GM19452 (cell line): ENCODE data around the gene GIMAP6.
"Not testable (repeated sequence)": the region's sequence is repeated elsewhere in the genome, so short reads cannot be mapped to it uniquely, and the experiment has no call there.

ENCODE experiments used
- ATAC-seq: cut with Tn5 transposase; IDR thresholded peaks from one replicate; pipeline ENCODE4 v1.9.1; 2021; ENCODE audit not compliant: unreplicated experiment

GIMAP6 gene

DNA sequence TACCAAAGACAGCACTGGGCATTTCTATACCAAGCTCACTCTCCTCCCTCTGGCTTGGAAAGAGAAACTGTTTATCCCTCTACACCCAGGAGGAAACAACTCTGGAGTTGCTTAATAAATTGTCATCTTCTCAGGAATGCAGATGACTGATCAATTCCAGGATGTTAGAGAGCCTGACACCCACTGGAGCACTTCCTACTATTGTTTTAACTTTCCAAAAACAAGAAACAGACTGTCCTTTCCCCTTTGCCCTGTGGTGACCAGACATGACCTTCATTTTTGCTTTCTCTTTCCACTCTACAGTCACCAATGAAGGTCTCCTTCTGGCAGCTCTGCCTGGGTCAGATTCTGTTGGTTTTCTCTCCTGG lies 45.4 kb downstream of the GIMAP6 start:
- no peak for ATAC-seq

DNA sequence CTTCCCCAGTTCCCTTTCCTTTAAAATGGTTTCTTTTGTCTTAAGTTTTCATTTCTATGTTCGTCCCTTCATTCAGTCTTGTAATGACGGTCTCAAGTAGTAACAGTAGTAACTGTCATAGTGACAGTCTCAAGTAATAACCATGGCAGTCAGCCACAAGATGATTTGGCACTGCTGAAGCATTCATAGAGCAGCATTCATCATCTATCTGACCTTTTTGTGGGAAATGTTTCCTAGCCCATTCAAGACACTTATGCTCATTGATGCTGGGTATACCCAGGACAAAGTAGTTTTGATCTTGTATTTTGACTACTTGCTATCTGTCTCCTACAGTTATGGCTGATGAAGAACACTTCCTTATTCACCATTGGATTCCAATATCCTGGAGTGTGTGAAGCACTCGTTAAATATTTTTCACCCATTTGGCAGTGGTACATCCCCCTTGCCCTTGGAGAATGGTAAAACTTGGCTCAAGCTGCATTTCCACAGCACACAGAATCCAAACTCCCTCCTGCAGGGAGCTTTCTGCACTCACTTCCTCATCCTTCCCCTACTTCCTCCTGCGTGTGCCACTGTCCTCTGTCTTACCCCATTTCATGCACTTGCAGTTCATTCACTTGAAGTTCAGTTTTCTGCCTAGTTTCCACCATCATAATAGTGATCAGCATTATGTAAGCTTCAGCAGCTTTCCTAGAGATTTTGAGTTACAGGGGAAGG lies 46.0 kb downstream of the GIMAP6 start:
- ATAC-seq = no peak

DNA sequence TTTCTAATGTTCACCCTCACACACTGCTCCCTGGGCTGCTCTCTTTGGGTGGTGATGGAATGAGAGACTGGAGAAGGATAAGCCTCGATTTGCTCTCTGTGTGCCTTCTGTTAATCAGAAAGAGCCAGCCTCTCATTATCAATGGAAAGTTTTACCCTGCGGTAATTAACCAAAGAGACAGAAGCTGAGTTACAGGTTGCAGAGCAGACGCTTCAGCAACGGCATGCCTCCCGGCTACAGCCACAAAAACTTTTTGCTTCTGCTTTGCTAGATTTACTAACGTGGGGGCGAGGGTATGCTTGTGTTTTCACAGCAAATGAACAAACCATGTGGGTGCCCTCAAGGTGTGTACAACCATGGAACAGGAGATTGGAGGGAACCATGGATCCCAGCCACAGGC lies 47.0 kb downstream of the GIMAP6 start:
- no peak for ATAC-seq

DNA sequence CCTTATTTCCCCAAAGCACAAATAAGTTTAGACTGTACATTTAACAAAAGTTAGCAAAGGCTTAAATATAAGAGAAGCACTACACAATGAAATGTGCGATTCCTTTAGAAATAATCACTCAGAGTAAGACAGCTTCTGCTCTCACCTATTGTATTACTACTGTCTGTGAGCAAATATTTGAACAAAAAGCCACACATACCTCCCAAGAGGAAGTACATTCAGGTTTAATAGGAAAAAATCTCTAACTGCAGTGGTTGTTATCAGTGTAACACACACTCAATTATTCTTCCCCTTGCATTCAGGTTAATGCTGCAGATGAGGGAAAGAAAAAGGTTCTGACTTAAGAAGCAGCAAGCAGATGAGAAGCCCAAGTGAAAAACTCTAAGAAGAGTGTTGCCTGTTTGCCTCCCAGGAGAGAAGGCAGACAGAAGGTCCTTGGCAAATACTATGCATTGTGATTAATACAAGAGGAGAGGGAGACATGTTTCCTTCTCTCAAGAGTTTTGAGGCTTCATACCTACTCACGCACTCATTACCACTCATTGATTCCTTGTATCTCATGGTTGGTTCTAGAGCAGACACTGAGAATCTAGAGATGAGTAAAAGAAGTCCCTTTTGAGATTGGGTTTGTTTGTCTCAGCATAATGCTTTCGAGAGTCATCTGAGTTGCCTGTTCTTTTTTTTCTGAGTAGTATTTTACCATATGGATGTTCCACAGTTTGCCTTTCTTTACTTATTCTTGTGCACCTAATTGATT lies 51.4 kb downstream of the GIMAP6 start:
- no peak for ATAC-seq

DNA sequence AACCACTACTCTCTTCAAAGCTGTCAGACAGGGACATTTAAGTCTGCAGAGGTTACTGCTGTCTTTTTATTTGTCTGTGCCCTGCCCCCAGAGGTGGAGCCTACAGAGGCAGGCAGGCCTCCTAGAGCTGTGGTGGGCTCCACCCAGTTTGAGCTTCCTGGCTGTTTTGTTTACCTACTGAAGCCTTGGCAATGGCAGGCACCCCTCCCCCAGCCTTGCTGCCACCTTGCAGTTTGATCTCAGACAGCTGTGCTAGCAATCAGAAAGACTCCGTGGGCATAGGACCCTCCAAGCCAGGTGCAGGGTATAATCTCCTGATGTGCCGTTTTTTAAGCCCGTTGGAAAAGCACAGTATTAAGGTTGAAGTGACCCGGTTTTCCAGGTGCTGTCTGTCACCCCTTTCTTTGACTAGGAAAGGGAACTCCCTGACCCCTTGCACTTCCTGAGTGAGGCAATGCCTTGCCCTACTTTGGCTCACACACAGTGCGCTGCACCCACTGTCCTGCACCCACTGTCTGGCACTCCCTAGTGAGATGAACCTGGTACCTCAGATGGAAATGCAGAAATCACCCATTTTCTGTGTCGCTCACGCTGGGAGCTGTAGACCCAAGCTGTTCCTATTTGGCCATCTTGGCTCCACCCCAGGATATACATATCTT lies 52.1 kb downstream of the GIMAP6 start:
- not testable (repeated sequence) for ATAC-seq
